GM21737 (cell line): ENCODE measurements around the gene SCUBE1.

Experiments used
- ATAC-seq: cut with Tn5 transposase; IDR thresholded peaks from one replicate; pipeline ENCODE4 v1.9.1; 2021; ENCODE audit warnings: mild to moderate bottlenecking, moderate library complexity; ENCODE audit not compliant: unreplicated experiment

SCUBE1 gene

DNA sequence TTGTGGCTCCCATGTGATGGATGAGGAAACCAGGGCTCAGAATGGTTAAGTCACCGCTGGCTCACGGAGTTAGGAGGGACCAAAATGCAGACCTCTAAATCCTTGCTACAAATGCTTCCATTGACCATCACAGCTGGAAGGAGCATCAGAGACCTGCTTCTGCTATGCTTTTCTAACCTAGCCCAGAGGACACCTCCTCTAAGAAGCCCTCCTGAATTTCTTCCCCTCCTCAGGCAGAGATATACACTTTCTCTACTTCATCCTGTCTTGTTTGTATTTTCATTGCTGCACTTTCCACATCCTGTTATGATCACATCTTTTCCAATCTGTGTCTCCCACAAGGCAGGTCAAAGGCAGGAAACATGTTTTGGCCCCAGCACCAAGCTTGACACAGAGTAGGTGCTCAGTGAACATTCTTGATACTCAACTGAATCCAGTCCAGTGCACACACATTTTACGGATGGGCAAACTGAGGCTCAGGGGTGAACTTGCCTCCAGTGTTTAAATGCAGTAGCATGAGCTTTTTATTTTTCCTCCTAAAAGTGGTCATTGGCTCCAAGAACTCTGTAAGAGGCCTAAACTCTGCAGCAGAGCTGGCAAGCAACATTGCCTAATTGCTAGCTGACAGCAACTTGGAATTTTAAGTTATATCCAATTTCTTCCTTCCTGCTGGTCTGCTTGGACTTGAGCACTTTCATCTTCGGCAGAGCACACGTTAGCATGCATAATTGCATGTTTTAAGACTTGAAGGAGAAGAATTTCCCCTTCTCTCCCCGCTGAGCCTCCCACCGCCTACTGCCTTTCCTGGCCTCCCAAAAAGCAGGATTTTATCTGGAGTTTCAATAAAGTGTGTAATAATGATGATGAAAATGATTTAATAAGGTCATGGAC is 12.7 kb downstream of the SCUBE1 start:
- ATAC-seq = no peak

GRCh38 chr22:43329061-43329460 is 14.1 kb downstream of the SCUBE1 start:
- no peak for ATAC-seq

DNA sequence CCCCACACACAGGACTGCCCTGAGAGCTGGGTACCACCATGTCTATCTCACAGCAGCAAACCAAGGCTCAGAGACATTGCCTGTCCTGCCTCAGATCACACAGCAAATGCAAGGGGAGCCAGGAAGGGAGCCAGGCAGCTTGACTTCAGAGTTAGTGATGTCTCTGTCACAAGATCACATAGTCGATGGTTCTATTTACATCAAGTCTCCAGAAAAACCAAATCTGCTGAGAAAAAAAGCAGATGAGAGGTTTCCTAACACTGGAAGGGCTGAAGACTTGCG is 16.1 kb downstream of the SCUBE1 start:
- no peak for ATAC-seq

DNA sequence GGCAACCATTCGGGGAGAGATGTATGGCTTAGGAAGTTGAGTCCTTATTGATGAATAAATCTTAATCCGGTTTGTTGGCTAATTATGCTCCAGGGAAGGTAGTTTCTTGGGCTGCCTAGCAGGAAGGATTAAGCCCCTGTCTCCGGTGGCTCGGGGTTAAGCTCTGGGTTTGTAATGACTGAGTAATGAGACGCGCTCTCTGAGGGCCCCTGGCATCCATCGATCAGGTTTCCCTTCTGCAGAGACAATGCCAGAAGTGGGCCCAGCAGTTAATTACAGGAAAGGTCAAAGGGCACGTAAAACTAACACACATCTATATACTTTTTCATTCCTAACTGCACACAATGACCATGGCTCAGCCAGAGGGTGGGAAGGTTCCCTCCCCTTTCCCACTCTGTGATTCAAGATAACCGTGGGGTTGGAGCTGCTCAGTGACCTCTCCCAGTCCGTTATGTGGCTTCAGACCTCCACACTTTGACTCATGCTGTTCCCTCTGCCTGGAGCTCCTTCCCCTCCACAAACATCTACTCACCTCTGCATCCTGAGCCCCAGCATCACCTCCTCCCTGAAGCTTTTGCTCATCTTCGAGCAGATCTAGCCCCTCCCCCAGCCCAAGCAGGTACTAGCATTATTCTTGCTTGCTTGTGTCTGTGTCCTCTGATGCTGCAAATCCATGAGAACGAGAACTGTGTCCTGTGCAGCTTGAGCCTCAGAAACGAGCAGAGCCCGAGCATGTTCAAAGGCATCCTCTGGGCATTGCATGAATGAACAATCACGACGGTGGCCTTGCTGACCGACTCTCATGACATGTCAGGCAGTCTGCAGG is 16.6 kb downstream of the SCUBE1 start:
- ATAC-seq = no peak

GRCh38 chr22:43325176-43325575 is 18.0 kb downstream of the SCUBE1 start:
- no peak for ATAC-seq

DNA sequence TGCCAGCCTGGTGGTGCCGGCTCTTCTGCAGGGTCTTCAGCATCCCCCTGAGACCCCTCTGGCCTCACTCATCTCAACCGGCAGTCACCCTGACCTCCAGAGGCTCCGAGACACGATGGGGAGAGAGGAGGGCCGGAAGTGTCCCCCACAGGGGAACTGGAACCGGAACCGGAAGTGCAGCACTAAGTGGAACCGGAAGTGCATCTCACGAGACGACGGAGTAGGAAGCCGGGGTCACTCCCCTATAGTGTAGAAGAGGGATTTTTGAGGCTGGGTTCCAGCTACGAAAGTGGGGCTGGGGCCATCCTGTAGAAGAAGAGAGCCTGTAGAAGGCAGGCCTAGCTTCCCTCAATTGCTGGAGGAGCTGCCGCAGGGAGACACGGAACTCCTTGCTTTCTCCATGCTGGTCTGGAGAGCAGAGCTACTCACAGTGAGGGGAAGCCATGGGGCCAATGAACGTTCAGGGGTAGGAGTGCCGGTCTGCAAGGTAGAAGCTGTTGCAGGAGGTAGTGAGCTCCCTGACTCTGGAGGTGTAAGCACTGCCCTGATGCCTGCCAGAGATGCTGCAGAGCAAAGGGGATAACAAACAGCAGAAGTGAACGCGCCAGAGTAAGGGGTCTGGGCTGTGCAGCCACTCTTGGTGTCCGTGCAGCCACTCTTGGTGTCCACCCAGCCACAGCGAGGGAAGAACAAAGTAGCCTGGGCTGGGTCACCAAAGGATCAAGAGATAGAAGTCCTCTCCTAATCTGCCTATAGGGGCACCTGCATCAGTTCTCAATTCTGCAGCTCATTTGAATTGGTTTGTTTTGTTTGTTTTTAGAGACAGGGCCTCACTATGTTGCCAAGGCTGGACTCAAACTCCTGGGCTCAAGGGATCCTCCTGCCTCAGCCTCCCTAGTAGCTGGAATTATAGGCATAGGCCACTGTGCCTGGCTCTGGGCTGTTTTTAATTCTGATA is 21.9 kb downstream of the SCUBE1 start:
- ATAC-seq = no peak

DNA sequence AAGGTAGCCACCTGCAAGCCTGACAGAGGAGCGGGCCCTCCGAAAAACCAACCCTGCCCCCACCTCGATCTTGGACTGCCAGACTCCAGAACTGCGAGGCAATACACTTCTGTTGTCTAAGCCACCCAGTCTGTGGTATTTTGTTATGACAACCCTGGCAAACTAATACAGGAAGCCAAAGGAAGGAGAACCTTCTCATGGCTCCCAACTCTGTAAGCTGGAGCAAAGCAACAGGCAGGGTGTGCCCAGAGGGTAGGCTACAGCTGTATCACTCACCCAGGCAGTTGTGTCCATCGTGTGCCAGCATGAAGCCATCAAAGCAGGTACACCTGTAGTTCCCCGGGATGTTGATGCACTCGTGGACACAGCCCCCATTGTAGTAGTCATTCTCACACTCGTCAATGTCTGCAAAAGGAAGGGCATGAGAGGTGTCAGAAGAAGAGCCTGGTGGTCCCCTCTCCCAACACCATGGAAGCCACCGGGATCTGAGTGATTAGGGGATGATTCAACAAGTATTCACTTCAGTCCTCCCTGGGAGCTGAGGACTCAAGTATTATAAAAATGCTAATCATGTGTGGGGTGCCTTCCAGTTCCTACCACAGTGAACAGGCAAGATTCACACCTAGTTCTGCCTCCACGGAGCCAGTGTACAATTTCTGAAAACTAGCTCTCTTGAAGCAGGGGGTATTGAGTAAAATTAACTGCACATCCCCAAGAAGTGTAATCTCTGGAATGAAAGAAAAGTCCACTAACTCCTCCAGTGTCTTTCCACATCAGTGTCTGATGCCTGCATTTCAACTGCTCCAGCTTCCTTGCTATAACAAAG is 23.3 kb downstream of the SCUBE1 start:
- no peak for ATAC-seq

DNA sequence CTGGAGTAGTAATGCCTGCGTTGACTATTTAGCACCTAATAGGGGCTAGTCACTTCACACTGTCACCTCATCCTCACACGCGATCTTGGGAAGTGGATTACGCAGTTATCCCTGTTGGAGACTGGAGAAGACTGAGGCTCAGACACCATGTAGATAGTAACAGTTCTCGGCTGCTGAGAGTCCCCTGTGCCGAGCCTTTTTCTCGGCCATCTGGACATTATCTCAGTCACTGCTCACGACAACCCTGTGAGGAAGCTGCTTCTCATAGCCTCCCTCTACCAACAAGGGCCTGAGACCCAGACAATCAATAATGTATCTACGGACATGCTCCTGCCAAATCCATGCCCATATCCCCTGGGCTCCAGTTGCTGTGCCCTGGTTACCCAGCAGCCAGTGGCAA is 25.9 kb downstream of the SCUBE1 start:
- no peak for ATAC-seq

DNA sequence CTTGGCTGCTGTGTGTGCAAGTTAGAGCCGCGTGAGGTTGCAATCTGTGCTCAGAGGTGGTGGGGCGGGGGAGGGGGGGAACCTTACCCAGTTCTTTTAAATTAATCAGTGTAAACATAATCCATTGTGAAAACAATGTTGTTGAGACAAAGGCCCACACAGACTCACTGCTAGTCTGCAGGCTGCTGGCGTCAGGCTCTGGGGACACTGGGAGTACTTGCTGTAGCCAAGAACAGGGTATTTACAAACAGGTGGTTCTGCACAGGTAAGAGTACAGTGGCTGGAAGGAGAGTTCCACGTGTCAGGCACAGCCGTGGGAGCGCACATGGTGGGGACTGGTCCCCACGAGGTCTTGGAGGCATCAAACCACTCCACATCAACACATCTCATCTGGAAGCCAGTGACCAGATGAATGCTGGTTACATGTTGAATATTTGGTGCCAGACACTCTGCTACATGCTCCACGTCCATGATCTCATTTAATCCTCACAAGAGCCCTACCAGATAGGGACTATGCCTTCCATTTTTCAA is 27.4 kb downstream of the SCUBE1 start:
- ATAC-seq = no peak

- ATAC-seq = no peak
These were observed 28.6 kb downstream of the SCUBE1 start for GRCh38 chr22:43314611-43315010.

GRCh38 chr22:43313890-43314474 is 29.2 kb downstream of the SCUBE1 start:
- no peak for ATAC-seq

GRCh38 chr22:43313244-43313889 is 29.8 kb downstream of the SCUBE1 start:
- ATAC-seq = no peak

DNA sequence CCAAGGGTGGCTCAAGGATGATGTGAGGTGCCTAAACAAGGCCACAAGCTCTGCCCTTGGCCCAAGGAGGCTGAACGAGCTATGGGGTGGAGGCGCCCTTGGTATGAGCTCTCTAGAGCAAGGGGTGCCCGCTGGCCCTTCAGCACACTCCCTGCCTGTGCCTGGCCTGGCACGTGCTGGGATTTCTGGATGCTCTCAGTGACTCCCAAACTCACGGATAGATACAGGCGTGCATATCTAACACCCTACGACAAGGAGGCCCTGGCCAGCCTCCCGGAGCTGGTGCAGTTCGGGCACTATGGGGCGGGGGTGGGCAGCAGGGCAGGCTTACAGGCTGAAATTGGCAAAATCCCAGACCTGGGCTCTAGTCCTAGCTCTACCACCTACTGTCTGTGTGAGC is 30.6 kb downstream of the SCUBE1 start:
- no peak for ATAC-seq

GRCh38 chr22:43310798-43311197 is 32.4 kb downstream of the SCUBE1 start:
- no peak for ATAC-seq

GRCh38 chr22:43310311-43310710 is 32.9 kb downstream of the SCUBE1 start:
- no peak for ATAC-seq

DNA sequence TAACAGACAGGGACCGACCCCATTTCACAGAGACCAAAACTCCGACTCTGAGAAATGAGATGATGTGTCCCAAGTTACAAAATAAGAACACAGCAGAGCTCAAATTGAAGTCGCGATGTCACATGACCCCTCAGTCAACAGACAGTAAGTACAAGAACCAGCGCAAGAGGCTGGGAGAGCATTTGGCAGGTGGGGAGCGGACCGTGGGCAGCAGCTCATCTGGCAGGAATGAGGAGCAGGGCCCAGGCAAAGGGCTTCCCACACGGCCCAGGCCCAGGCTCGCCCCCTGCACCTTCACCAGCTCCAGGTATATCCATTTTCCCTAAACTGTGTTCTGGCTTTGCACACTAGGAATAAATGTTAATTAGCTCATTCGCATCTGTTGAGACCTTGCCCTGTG is 34.3 kb downstream of the SCUBE1 start:
- no peak for ATAC-seq

DNA sequence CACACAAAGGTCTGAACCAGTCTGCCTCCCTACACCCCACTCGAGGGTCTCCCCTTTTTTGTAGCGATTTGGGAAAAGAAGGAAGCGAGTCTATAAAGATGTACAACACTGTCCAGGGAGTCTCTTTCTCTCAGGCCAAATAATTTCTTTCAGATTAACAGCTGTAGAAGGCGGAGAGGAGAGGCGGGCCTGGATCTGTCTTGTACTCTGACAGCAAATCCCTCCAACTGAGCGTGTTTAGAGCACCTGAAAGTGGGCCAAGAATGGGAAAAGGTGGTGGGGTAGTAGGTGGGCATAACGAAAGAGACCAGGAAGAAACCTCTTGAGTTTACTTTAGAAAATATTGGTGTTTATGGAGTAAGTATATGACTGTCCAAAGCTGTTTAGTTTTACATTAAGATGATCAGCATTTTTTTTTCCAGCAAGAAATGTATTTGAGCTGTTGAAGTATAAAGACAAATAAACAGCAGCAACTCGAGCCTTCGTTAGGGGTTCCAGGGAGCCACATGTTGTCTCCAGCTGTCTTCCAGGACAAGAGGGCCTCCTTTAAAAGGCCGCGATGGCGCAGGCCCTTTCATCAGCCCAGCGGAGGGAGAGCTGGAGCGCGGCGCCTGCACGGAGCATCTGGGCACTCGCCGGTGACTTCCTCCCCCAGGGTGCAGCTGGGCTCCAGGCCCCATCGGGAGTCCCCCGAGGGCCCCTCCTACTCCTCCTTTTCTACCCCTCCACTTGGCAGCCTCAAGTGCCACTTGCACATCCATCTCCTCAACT is 34.9 kb downstream of the SCUBE1 start:
- ATAC-seq = no peak

DNA sequence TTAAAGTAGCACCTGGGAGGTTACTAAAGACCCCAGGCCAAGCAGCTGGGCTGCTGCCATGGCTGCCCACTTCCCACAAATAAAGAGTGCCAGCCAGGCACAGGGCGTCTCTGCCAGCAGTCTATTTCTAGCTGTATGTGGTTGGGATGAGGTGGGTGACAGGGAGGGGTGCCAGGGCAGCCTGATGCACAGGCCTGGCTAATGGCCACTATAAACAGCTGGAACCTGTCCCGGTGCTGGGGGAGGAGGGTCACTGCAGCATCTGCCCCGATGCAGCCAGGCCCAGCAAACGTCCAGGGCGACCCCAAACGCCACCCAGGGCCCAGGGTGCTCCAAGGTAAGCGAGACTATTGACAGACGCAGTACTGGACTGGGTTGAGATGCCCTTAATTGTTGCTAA is 37.4 kb downstream of the SCUBE1 start:
- no peak for ATAC-seq
